Choroid plexus epithelial cell (primary cell): ENCODE results near the gene GIMAP5.

Source experiments
- DNase-seq: peaks from one replicate; pipeline ENCODE4 v3.0.0-alpha.2; 2010; ENCODE audit warnings: low read depth
- H3K4me3 ChIP-seq: 2 replicates; pipeline ENCODE4 v1.5.1; 2011; ENCODE audit warnings: low read depth, mild to moderate bottlenecking, control low read depth, low read length, moderate library complexity
- TF ChIP-seq, protein P1 (sequence below): conservative IDR thresholded peaks from 2 replicates; pipeline ENCODE4 v1.5.1; 2011; ENCODE audit warnings: low read depth, mild to moderate bottlenecking, control low read depth, inconsistent platforms, low read length, moderate library complexity

GIMAP5 gene

GRCh38 chr7:150740053-150740452 is 2.8 kb downstream of the GIMAP5 start:
- H3K4me3 ChIP-seq: no peak overlapping the region
- TF ChIP-seq, protein P1, sequence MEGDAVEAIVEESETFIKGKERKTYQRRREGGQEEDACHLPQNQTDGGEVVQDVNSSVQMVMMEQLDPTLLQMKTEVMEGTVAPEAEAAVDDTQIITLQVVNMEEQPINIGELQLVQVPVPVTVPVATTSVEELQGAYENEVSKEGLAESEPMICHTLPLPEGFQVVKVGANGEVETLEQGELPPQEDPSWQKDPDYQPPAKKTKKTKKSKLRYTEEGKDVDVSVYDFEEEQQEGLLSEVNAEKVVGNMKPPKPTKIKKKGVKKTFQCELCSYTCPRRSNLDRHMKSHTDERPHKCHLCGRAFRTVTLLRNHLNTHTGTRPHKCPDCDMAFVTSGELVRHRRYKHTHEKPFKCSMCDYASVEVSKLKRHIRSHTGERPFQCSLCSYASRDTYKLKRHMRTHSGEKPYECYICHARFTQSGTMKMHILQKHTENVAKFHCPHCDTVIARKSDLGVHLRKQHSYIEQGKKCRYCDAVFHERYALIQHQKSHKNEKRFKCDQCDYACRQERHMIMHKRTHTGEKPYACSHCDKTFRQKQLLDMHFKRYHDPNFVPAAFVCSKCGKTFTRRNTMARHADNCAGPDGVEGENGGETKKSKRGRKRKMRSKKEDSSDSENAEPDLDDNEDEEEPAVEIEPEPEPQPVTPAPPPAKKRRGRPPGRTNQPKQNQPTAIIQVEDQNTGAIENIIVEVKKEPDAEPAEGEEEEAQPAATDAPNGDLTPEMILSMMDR: no peak
- DNase-seq: no peak

- no peak overlapping the region for H3K4me3 ChIP-seq
- no peak for DNase-seq
- TF ChIP-seq, protein P1: no peak
Observed at GRCh38 chr7:150742286-150742968, 5.2 kb downstream of the GIMAP5 start.

DNA sequence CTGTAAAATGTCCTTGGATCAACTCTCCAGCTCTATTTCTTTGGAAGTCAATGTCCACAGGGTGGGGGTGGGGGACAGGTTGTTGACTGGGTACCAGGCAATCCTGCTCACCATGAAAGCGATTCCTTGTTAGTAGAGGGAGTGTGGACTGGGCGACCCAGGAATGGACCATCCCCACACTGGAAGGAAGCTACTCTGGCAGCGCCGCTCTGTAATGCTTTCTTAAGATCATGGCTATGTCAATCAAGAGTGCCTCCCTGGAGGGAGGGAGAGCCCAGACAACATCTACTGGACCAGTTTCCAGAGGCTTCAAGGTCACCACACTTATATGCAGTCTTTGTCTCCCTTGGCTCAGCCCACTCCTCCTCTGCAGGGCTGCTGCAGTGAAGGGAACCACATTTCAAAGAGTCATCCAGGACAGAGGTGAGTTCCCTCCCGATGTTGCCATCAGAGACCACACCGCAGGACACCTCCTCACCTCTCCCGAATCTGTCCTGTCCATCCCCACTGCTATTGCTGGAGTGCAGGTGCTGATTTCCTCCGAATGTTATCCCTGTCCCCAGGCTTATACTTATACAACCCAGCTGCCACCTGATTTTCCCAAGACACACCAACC is 6.9 kb downstream of the GIMAP5 start:
- DNase-seq: no peak
- TF ChIP-seq, protein P1: no peak
- no peak overlapping the region for H3K4me3 ChIP-seq

GRCh38 chr7:150745086-150745485 is 7.9 kb downstream of the GIMAP5 start:
- H3K4me3 ChIP-seq: no peak overlapping the region
- TF ChIP-seq, protein P1: no peak
- no peak for DNase-seq

GRCh38 chr7:150745876-150746275 is 8.7 kb downstream of the GIMAP5 start:
- DNase-seq: no peak
- H3K4me3 ChIP-seq: no peak overlapping the region
- TF ChIP-seq, protein P1: no peak

DNA sequence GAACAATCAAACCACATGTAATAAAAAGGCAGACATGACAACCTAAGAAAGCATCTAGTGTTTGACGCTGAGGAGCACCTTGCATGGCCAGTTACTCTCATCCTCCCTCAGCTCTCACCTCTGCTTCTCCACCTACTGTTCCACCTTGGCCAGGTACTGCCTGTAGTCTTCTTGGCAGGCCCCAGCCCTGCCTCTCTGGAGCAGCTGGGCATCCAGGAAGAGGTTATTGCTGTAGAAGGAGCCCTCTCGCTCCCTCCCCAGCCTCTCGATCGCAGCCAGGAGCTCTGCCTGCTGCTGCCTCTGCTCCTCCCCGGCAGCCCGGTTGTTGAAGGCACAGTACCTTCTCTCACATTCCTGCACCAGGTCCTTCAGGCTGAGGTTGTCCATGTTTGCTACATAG is 9.7 kb downstream of the GIMAP5 start:
- H3K4me3 ChIP-seq: no peak overlapping the region

More for the DNA sequence above, 9.7 kb downstream of the GIMAP5 start:
- TF ChIP-seq, protein P1: no peak
- no peak for DNase-seq
